ENCODE measurements around the gene ARRDC1.

Gene ARRDC1

DNA sequence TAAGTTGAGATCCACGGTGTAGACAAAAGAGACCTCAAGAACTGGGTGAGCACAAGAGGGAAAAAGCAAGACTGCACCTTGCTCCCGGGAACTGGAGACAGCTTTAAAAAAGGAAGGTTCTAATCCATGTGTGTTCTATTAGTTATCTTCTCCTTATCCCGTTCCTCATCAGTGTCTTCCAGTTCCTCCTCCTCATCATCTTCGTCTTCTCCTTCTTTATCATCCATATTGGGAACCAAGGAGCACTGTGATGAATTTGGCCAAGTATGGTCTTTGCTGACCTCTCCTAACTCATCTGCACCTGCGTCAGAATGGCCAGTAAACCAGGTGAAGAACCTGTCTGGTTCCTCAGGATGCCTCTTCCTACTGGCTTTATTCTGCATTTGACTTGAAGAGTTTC lies 35.4 kb downstream of the ARRDC1 start:
- DNase-seq (ENCODE audit: low spot score), result no peak

- DNase-seq (ENCODE audit: low spot score), result no peak
Observed at GRCh38 chr9:137642118-137642601, 36.7 kb downstream of the ARRDC1 start.

DNA sequence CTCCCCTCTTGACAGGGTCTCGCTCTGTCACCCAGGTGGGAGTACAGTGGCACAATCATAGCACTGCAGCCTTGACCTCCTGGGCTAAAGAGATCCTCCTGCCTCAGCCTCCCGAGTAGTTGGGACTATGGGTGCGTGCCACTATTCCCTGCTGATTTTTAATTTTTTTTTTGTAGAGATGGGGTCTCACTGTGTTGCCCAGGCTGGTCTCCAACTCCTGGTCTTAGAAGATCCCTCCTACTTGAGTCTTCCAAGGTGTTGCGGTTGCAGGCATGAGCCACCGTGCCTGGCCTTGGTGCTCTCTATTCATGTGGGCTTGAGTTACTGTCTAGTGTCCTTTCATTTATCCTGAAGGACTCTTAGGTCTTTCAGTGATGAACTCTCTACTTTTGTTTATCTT lies 37.4 kb downstream of the ARRDC1 start:
- DNase-seq (ENCODE audit: low spot score), result no peak

DNA sequence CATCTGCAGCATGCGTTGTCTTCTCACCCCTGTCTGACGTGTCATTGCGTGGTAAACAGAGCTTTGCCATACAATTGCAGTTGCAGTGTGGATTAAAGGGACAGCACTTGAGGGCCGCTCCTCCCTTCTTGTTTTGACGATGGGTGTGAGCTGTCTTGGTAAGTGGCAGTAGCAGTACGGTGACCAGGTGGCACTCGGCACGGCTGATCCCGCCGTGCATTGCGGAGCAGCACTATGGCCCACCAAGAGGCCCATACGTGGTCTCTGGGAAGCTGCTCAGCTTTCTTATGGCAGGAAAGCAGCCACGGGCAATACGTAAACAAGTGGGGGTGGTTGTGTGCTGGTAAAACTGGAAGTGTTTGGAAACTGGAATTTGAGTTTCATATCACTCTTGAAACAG lies 38.4 kb downstream of the ARRDC1 start:
- DNase-seq (ENCODE audit: low spot score), result no peak

DNA sequence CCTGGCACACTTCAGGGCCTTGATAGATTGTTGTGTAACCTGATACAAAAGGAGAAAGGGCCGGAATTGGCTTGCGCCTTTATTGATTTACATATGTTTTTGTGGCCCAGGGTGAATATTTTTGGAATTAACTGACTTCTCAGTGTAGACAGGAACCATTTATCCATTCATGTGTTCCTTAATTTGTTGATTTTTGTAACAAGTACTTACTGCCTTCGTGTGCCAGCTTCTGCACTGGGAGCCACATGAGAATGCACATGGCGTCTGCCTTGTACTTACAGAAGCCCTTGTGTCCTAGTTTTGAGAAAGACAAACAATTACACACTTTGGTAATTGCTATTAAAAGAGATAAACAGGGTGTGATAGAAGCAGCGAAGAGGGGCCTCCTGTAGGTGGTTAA lies 39.7 kb downstream of the ARRDC1 start:
- DNase-seq (ENCODE audit: low spot score), result no peak

- no peak for DNase-seq (ENCODE audit: low spot score)
Observed at GRCh38 chr9:137646341-137646740, 40.9 kb downstream of the ARRDC1 start.

GRCh38 chr9:137647096-137647714 lies 41.7 kb downstream of the ARRDC1 start:
- no peak for DNase-seq (ENCODE audit: low spot score)

DNA sequence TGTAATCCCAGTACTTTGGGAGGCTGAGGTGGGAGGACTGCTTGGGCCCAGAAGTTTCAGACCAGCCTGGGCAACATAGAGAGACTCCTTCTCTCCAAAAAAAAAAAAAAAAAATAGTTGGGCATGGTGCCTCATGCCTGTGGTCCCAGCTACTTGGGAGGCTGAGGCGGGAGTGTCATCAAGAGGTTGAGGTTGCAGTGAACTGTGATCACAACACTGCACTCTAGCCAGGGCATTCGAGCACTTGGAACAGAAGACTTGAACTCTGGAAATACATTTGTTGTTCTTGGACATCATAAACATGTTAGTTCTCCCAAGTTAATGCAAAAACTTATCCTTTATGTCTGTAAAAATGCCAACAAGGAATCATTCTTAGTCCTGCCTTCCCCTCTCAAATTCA lies 42.9 kb downstream of the ARRDC1 start:
- no peak for DNase-seq (ENCODE audit: low spot score)

DNA sequence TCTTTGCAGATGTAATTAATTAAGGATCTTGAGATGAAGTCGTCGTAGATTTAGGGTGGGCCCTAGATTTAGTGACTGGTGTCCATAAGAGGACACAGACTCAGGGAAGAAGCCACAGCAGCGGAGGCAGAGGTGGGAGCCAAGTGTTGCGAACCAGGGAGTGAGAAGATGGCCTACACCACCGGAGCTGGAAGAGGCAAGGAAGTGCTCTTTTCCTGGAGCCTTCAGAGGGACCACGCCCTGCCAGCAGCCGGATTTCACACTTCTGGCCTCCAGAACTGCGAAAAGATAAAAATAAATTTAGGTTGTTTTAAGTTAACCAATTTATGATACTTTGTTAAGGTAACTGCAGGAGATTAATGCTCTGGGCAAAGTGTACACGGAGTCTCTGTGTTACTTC lies 44.1 kb downstream of the ARRDC1 start:
- no peak for DNase-seq (ENCODE audit: low spot score)

- DNase-seq (ENCODE audit: low spot score), result no peak
Observed at GRCh38 chr9:137650259-137650658, 44.8 kb downstream of the ARRDC1 start.

- DNase-seq (ENCODE audit: low spot score), result no peak
Observed at GRCh38 chr9:137650779-137651178, 45.3 kb downstream of the ARRDC1 start.

DNA sequence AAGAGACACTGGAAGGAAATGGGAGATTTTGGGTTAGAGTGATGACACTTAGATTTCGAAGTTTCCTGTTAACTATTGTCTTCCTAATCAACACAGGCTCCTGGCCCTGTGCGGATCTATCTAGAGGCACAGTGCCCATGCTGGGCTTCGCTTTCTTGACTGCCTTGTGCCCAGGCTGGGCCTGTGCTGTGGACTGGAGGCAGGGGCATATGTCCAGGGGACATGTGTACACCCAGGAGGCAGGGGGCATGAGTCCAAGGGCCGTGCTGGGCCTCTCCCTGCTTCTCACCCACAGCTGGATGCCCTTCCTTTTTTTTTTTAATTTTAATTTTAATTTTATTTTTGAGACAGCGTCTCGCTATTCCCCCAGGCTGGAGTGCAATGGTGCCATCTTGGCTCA lies 50.9 kb downstream of the ARRDC1 start:
- no peak for DNase-seq (ENCODE audit: low spot score)

- DNase-seq (ENCODE audit: low spot score), result no peak
Observed at GRCh38 chr9:137657606-137658005, 52.1 kb downstream of the ARRDC1 start.

DNA sequence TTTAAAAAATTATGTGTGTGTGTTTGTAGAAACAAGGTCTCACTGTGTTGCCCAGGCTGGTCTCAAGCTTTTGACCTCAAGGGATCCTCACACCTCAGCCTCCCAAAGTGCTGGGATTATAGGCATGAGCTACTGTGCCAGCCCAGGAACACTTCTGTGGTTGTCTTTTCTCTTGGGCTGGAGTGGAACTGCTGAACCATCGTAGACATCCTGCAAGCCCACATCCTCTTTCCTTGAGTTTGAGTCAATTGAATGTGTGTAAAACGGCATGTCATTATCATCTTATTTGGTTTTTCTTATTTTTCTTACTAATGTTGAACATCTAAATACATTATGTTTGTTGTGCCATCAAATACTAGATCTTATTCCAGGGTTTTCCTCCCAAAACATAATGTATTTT lies 53.3 kb downstream of the ARRDC1 start:
- DNase-seq (ENCODE audit: low spot score), result no peak

DNA sequence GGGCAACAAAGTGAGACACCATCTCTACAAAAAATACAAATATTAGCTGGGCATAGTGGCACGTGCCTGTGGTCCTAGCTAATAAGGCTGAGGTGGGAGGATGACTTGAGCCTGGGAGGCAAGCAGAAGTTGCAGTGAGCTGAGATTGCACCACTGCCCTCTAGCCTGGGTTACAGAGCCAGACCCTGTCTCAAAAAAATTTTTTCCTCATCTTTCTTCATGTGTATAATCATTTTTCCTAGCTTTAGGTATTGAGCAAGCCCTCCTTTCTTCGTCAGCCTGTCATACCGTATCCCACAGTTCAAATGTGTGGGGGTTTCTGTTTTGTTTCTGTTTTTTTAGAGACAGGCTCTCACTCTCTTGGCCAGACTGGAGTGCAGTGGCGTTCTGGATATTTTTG lies 54.7 kb downstream of the ARRDC1 start:
- DNase-seq (ENCODE audit: low spot score), result no peak

DNA sequence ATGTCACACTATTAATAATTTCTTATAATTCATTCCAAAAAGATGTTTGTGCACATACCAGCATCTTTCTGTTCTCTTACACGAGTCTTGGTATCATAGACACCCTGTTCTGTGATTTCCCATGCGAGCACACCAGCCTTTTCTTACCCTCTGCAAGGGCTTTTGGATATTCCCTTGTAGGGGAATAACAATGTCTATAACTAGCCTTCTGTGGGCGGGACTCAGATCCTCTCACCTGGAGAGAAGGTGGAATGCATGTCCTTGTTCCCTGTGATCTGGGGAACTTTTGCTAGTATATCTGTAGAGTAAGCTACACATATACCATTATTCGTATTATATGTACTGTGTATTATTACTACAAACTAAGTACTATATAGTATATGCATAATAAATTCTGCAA lies 58.1 kb downstream of the ARRDC1 start:
- DNase-seq (ENCODE audit: low spot score), result no peak

GRCh38 chr9:137664676-137665075 lies 59.2 kb downstream of the ARRDC1 start:
- no peak for DNase-seq (ENCODE audit: low spot score)
